ENCODE results near the gene PJA2. TPM values are rescaled to one million over a fixed set of nuclear protein-coding genes. Genes with fewer than 3 reads are reported as not detected.

PJA2 gene
- total and polyA plus RNA-seq, 2 donors (not counting 1 experiment from before 2014, with no cell fraction given), result 21.3 to 90.4 TPM

DNA sequence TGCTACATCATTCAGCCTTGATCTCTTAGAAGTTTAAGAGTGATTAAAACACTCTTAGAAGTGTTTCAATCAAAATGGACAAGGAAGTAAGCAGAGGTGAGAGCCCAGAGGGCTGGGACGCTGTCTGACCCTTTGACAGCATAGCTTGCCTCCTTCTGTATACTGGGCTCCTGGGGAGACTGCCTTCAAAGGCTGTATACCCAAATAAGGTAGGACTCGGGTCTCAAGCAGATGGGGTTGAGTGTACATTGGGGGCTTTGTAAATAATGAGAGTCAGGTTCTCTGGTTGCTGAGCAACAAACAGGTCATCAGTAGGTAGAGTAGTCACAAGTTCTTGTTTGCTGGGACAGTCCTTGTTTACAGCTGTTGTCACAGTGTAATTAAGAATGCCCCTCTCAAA is 97.1 kb downstream of the PJA2 start:
- Mint-ChIP-seq H3K4me1 (no peaks in the 10 kb centered on the region), H3K27ac (no peak overlapping the region), H3K9me3 (ENCODE audit: insufficient read depth) (no peaks in the 10 kb centered on the region), H3K27me3 (peaks cover 3% of the 10 kb centered on the region), H3K4me3 (no peak overlapping the region)
- ChIA-PET CTCF (no interaction called here), POLR2A (no interaction called here)
- no peaks in the 10 kb centered on the region for H4K20me1 ChIP-seq (ENCODE audit: control insufficient read depth, insufficient read depth, low read length, poor library complexity, severe bottlenecking)
- intact Hi-C loops (cut with micrococcal nuclease), result no loop called here
- WGBS (ENCODE audit: insufficient coverage), result 100% methylated on average over 2 of the region's 2 CpGs
- no peaks in the 10 kb centered on the region for H3K79me2 ChIP-seq (ENCODE audit: control insufficient read depth, insufficient read depth, low read length)
- no peak overlapping the region for H3K27ac ChIP-seq (ENCODE audit: low read length in 2 of 2)
- H3K4me1 ChIP-seq (ENCODE audit: control insufficient read depth in 2 of 2, insufficient read depth in 2 of 2, low read length in 2 of 2), result no peaks in the 10 kb centered on the region
- no peak overlapping the region for H3K4me3 ChIP-seq (ENCODE audit: control extremely low read depth in 1 of 5, extremely low read depth in 1 of 5, insufficient read depth in 1 of 5, low read depth in 2 of 5, low read length in 4 of 5)
- no peaks in the 10 kb centered on the region for H3K27me3 ChIP-seq (replicated peaks in 1 of 4; ENCODE audit: control extremely low read depth in 1 of 4, control insufficient read depth in 3 of 4, insufficient read depth in 4 of 4, low read length in 3 of 4)
- H3K36me3 ChIP-seq (replicated peaks in 1 of 2; ENCODE audit: control extremely low read depth in 1 of 2, control insufficient read depth in 1 of 2, extremely low read depth in 1 of 2, insufficient read depth in 2 of 2, low read length in 1 of 2), result no peaks in the 10 kb centered on the region
- ATAC-seq (ENCODE audit: low read depth) (no peak), DNase-seq (no peak)
- no peak overlapping the region for H3K9ac ChIP-seq (ENCODE audit: low read length)
- H2AFZ ChIP-seq (ENCODE audit: insufficient read depth, low read depth, low read length, poor library complexity, severe bottlenecking), result no peak overlapping the region
- no peaks in the 10 kb centered on the region for H3K9me3 ChIP-seq (ENCODE audit: control extremely low read depth in 1 of 3, control insufficient read depth in 2 of 3, insufficient read depth in 1 of 3, low read length in 2 of 3)
- no peak for TF ChIP-seq EZH2 (IDR thresholded peaks at IDR 0.05; ENCODE audit: borderline replicate concordance, insufficient read depth, low read depth, low read length, poor library complexity, severe bottlenecking)
- TF ChIP-seq, protein P1, sequence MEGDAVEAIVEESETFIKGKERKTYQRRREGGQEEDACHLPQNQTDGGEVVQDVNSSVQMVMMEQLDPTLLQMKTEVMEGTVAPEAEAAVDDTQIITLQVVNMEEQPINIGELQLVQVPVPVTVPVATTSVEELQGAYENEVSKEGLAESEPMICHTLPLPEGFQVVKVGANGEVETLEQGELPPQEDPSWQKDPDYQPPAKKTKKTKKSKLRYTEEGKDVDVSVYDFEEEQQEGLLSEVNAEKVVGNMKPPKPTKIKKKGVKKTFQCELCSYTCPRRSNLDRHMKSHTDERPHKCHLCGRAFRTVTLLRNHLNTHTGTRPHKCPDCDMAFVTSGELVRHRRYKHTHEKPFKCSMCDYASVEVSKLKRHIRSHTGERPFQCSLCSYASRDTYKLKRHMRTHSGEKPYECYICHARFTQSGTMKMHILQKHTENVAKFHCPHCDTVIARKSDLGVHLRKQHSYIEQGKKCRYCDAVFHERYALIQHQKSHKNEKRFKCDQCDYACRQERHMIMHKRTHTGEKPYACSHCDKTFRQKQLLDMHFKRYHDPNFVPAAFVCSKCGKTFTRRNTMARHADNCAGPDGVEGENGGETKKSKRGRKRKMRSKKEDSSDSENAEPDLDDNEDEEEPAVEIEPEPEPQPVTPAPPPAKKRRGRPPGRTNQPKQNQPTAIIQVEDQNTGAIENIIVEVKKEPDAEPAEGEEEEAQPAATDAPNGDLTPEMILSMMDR (IDR thresholded peaks at IDR 0.05), result no peak
- H3K4me2 ChIP-seq (replicated peaks; ENCODE audit: low read depth, low read length, poor library complexity, severe bottlenecking), result no peak overlapping the region

DNA sequence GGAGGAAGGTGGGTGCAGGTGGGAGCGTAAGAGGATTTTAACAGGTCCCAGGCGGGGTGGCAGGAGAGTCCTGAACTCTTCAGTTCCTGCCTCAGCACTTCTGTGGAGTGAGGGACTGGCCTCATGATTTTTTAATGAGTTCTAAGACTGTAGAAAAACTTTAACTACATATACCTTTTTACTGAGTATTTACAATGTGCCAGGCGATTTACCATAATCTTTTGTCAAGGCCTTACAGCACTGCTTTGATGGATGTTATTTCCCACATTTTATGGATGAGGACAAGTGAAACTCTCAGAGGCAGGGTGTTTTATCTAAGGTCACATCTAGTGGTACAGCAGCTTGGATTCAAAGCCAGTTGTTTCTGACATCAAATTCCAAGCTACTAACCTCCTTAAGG is 99.5 kb downstream of the PJA2 start:
- H3K9me3 Mint-ChIP-seq (ENCODE audit: insufficient read depth), result no peaks in the 10 kb centered on the region
- CTCF ChIA-PET, result no interaction called here

More for the DNA sequence above, 99.5 kb downstream of the PJA2 start:
- Mint-ChIP-seq H3K27ac (no peak overlapping the region), H3K4me3 (no peak overlapping the region), H3K4me1 (no peaks in the 10 kb centered on the region), H3K27me3 (peaks cover 3% of the 10 kb centered on the region)
- no peak for DNase-seq
- intact Hi-C loops (cut with micrococcal nuclease), result no loop called here
- Histone ChIP-seq H3K9ac (ENCODE audit: low read length) (no peak overlapping the region), H3K4me3 (ENCODE audit: control extremely low read depth in 1 of 5, extremely low read depth in 1 of 5, insufficient read depth in 1 of 5, low read depth in 2 of 5, low read length in 4 of 5) (no peak overlapping the region), H3K27ac (ENCODE audit: low read length in 2 of 2) (no peak overlapping the region), H3K9me3 (ENCODE audit: control extremely low read depth in 1 of 3, control insufficient read depth in 2 of 3, insufficient read depth in 1 of 3, low read length in 2 of 3) (no peaks in the 10 kb centered on the region), H3K27me3 (replicated peaks in 1 of 4; ENCODE audit: control extremely low read depth in 1 of 4, control insufficient read depth in 3 of 4, insufficient read depth in 4 of 4, low read length in 3 of 4) (no peaks in the 10 kb centered on the region), H3K79me2 (ENCODE audit: control insufficient read depth, insufficient read depth, low read length) (no peaks in the 10 kb centered on the region), H2AFZ (ENCODE audit: insufficient read depth, low read depth, low read length, poor library complexity, severe bottlenecking) (no peak overlapping the region), H3K4me1 (ENCODE audit: control insufficient read depth in 2 of 2, insufficient read depth in 2 of 2, low read length in 2 of 2) (no peaks in the 10 kb centered on the region), H3K4me2 (replicated peaks; ENCODE audit: low read depth, low read length, poor library complexity, severe bottlenecking) (no peak overlapping the region), H3K36me3 (replicated peaks in 1 of 2; ENCODE audit: control extremely low read depth in 1 of 2, control insufficient read depth in 1 of 2, extremely low read depth in 1 of 2, insufficient read depth in 2 of 2, low read length in 1 of 2) (no peaks in the 10 kb centered on the region), H4K20me1 (ENCODE audit: control insufficient read depth, insufficient read depth, low read length, poor library complexity, severe bottlenecking) (no peaks in the 10 kb centered on the region)
- WGBS (ENCODE audit: insufficient coverage), result no CpG with 5 or more reads among the region's 3 CpGs
- no peak for ATAC-seq (ENCODE audit: low read depth)
- no peak for TF ChIP-seq EZH2 (IDR thresholded peaks at IDR 0.05; ENCODE audit: borderline replicate concordance, insufficient read depth, low read depth, low read length, poor library complexity, severe bottlenecking)
- TF ChIP-seq, protein P1 (IDR thresholded peaks at IDR 0.05), result no peak
- POLR2A ChIA-PET, result no interaction called here
